B cell (primary cell): ENCODE measurements around the gene SPATA4. TPM values are rescaled to one million over a fixed set of nuclear protein-coding genes. Genes with fewer than 3 reads are reported as not detected.

Experiments
- ATAC-seq: fragments of 200-7000 bp; cut with Tn5 transposase; one replicate; pipeline ENCODE4 v1.10.0; 2021; ENCODE audit warnings: low read depth, mild to moderate bottlenecking, moderate number of reproducible peaks, moderate library complexity
- CTCF ChIA-PET: fragments of 350-600 bp; sonication (Branson Sonifier 250); formaldehyde crosslinking; loops from one replicate; lab custom pipeline; 2021; ENCODE audit warnings: antibody characterized with exemption, inconsistent platforms; lab: Charles Lee
- POLR2A ChIA-PET: fragments of 350-600 bp; sonication (Branson Sonifier 250); formaldehyde crosslinking; loops from one replicate; lab custom pipeline; 2021; ENCODE audit warnings: antibody characterized with exemption; lab: Charles Lee
- DNase-seq: peaks from one replicate; pipeline ENCODE4 v3.0.0; 2013
- H2AFZ ChIP-seq: 2 replicates; pipeline ENCODE4 v1.6.1; 2012; ENCODE audit warnings: mild to moderate bottlenecking, low read depth, low read length; ENCODE audit not compliant: insufficient read depth, poor library complexity, severe bottlenecking
- H3K27ac ChIP-seq, 2 donors: 1 replicate in 1 of 2; 2 replicates in 1 of 2; pipeline ENCODE4 v1.5.1; 2012 to 2013; ENCODE audit warnings: low read length in 2 of 2, mild to moderate bottlenecking in 2 of 2, moderate library complexity in 1 of 2
- H3K27me3 ChIP-seq, 4 experiments: fragments of 200-600 bp in 1 of 4; sonication (generic) in 1 of 4; replicated peaks in 1 of 4; 1 replicate in 2 of 4; 2 replicates in 2 of 4; pipeline versions ENCODE4 v1.6.1 to v1.7.0; 2013 to 2016; ENCODE audit warnings: low read length in 3 of 4, mild to moderate bottlenecking in 2 of 4, mixed read lengths in 1 of 4, moderate library complexity in 1 of 4; ENCODE audit not compliant: insufficient read depth in 4 of 4, control insufficient read depth in 3 of 4; ENCODE audit errors: control extremely low read depth in 1 of 4
- H3K36me3 ChIP-seq, 2 experiments: replicated peaks in 1 of 2; 1 replicate in 1 of 2; 2 replicates in 1 of 2; pipeline versions ENCODE4 v1.6.1 to v1.7.1; 2013; ENCODE audit warnings: low read length in 1 of 2; ENCODE audit not compliant: insufficient read depth in 2 of 2, control insufficient read depth in 1 of 2; ENCODE audit errors: control extremely low read depth in 1 of 2, extremely low read depth in 1 of 2
- H3K4me1 ChIP-seq, 2 donors: fragments of 200-600 bp in 1 of 2; sonication (generic) in 1 of 2; 1 replicate in 1 of 2; 2 replicates in 1 of 2; pipeline versions ENCODE4 v1.5.1 to v1.6.1; 2013 to 2017; ENCODE audit warnings: low read length in 2 of 2; ENCODE audit not compliant: control insufficient read depth in 2 of 2, insufficient read depth in 2 of 2
- H3K4me2 ChIP-seq: replicated peaks from 2 replicates; pipeline ENCODE3; 2012; ENCODE audit warnings: mild to moderate bottlenecking, low read depth, low read length; ENCODE audit not compliant: poor library complexity, severe bottlenecking
- H3K4me3 ChIP-seq, 5 experiments: fragments of 200-600 bp in 1 of 5; sonication (generic) in 1 of 5; 1 replicate in 3 of 5; 2 replicates in 2 of 5; pipeline versions ENCODE4 v1.5.1 to v1.7.0; 2011 to 2016; ENCODE audit warnings: low read length in 4 of 5, mild to moderate bottlenecking in 4 of 5, low read depth in 2 of 5, control low read depth in 1 of 5, moderate library complexity in 1 of 5; ENCODE audit not compliant: insufficient read depth in 1 of 5; ENCODE audit errors: control extremely low read depth in 1 of 5, extremely low read depth in 1 of 5
- H3K79me2 ChIP-seq: fragments of 200-600 bp; sonication (generic); one replicate; pipeline ENCODE4 v1.6.0; 2016; ENCODE audit warnings: low read length; ENCODE audit not compliant: control insufficient read depth, insufficient read depth
- H3K9ac ChIP-seq: fragments of 200-600 bp; sonication (generic); 2 replicates; pipeline ENCODE4 v1.6.1; 2017; ENCODE audit warnings: mild to moderate bottlenecking, low read length, moderate library complexity
- H3K9me3 ChIP-seq, 3 donors: one replicate each; pipeline versions ENCODE4 v1.6.1 to v1.7.1; 2013; ENCODE audit warnings: low read length in 2 of 3; ENCODE audit not compliant: control insufficient read depth in 2 of 3, insufficient read depth in 1 of 3; ENCODE audit errors: control extremely low read depth in 1 of 3
- H4K20me1 ChIP-seq: 2 replicates; pipeline ENCODE4 v1.6.0; 2012; ENCODE audit warnings: mild to moderate bottlenecking, low read length; ENCODE audit not compliant: insufficient read depth, control insufficient read depth, poor library complexity, severe bottlenecking
- H3K27ac Mint-ChIP-seq: one replicate; pipeline ENCODE4 v1.8.0; 2021; ENCODE audit warnings: mixed read lengths
- H3K27me3 Mint-ChIP-seq: one replicate; pipeline ENCODE4 v1.8.0; 2021; ENCODE audit warnings: mixed read lengths
- H3K4me1 Mint-ChIP-seq: one replicate; pipeline ENCODE4 v1.8.0; 2021; ENCODE audit warnings: mixed read lengths
- H3K4me3 Mint-ChIP-seq: one replicate; pipeline ENCODE4 v1.8.0; 2021; ENCODE audit warnings: mixed read lengths
- H3K9me3 Mint-ChIP-seq: one replicate; pipeline ENCODE4 v1.8.0; 2022; ENCODE audit warnings: mixed read lengths; ENCODE audit not compliant: insufficient read depth
- CTCF ChIP-seq: fragments of 200-600 bp; IDR thresholded peaks from one replicate; pipeline ENCODE4 v1.8.0; 2022; ENCODE audit warnings: antibody characterized with exemption, mild to moderate bottlenecking
- EZH2 ChIP-seq: IDR thresholded peaks from 2 replicates; pipeline ENCODE4 v1.6.1; 2012; ENCODE audit warnings: borderline replicate concordance, low read depth, mild to moderate bottlenecking, moderate library complexity, low read length; ENCODE audit not compliant: insufficient read depth, poor library complexity, severe bottlenecking
- WGBS: methylation state at CpG from one replicate; pipeline ENCODE4 v1.1.5; 2013; ENCODE audit warnings: missing lambda C conversion rate; ENCODE audit not compliant: insufficient coverage; 5-methylcytosine and 5-hydroxymethylcytosine counted together
- intact Hi-C: fragments of 100-400 bp; cut with micrococcal nuclease; formaldehyde crosslinking; loops from one replicate; pipeline ENCODE4 v1.10.0; 2022
- polyA plus RNA-seq: library from polyadenylated mRNA; depleted of rRNA; stranded (reverse); fragments of >200 nt; gene quantifications from 2 replicates; pipeline ENCODE4 v1.2.3, GENCODE V29; 2012
- total RNA-seq, 2 donors: library from RNA; stranded (reverse); fragments of 120-200 nt in 1 of 2; gene quantifications; 1 replicate in 1 of 2; 2 replicates in 1 of 2; pipeline versions ENCODE4 v1.2.3 to v1.2.4, GENCODE V29; 2013 to 2022

The SPATA4 gene
- total and polyA plus RNA-seq, 2 donors (not counting 1 experiment from before 2014, with no cell fraction given), result not detected

DNA sequence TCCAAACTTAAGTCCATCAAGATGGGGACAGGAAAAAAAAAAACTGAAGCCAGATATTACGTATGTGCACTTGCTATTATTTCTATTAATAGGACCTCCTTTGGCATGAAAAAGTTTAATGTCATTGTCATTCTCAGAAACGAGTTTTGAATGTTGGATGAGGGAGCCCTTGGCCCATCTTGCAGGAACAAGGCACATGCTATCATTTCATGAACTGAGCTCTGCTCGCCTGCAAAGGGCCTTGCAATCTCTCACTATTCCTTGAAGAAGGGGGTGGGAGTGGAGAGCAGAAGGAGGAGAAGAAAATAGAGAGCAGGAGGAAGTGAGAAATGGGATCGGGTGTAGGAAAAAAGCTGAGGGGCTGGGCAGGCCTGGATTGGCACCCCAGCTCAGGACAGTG is 34.3 kb upstream of the SPATA4 start:
- intact Hi-C loops, result no loop called here
- no peak overlapping the region for H3K27ac ChIP-seq
- WGBS, result 63% methylated on average over 2 of the region's 4 CpGs
- H3K4me2 ChIP-seq, result no peak overlapping the region
- no peak overlapping the region for H3K9ac ChIP-seq
- ATAC-seq, result no peak
- no peak overlapping the region for H3K4me3 ChIP-seq
- no peak for TF ChIP-seq EZH2
- CTCF ChIA-PET, result no interaction called here
- Mint-ChIP-seq H3K4me3 (no peak overlapping the region), H3K4me1 (no peaks in the 10 kb centered on the region), H3K27me3 (peaks cover 31% of the 10 kb centered on the region), H3K9me3 (no peaks in the 10 kb centered on the region), H3K27ac (no peak overlapping the region)
- H2AFZ ChIP-seq, result no peak overlapping the region
- no peaks in the 10 kb centered on the region for H3K4me1 ChIP-seq
- peaks cover 0 to 3% (median 0%) of the 10 kb centered on the region in 4 experiments for H3K27me3 ChIP-seq
- no peaks in the 10 kb centered on the region for H3K79me2 ChIP-seq
- H3K9me3 ChIP-seq, result no peaks in the 10 kb centered on the region
- DNase-seq, result no peak
- POLR2A ChIA-PET, result no interaction called here
- no peaks in the 10 kb centered on the region for H4K20me1 ChIP-seq
- no peaks in the 10 kb centered on the region for H3K36me3 ChIP-seq

- Mint-ChIP-seq H3K9me3 (no peaks in the 10 kb centered on the region), H3K4me3 (no peak overlapping the region), H3K4me1 (no peaks in the 10 kb centered on the region), H3K27ac (no peak overlapping the region), H3K27me3 (peaks cover 28% of the 10 kb centered on the region)
- H3K4me2 ChIP-seq, result no peak overlapping the region
- no peaks in the 10 kb centered on the region for H4K20me1 ChIP-seq
- POLR2A ChIA-PET, result no interaction called here
- CTCF ChIA-PET, result no interaction called here
- ATAC-seq, result no peak
- no peak for TF ChIP-seq CTCF
- no peak for TF ChIP-seq EZH2
- no peak overlapping the region for H2AFZ ChIP-seq
- no peak overlapping the region for H3K9ac ChIP-seq
- H3K36me3 ChIP-seq, result no peaks in the 10 kb centered on the region
- H3K79me2 ChIP-seq, result no peaks in the 10 kb centered on the region
- H3K4me1 ChIP-seq, result no peaks in the 10 kb centered on the region
- no peak overlapping the region for H3K4me3 ChIP-seq
- WGBS, result 77% methylated on average over 5 of the region's 5 CpGs
- intact Hi-C loops, result no loop called here
- H3K27me3 ChIP-seq, result peaks cover 0 to 3% (median 0%) of the 10 kb centered on the region in 4 experiments
- no peak overlapping the region for H3K27ac ChIP-seq
- no peak for DNase-seq
- no peaks in the 10 kb centered on the region for H3K9me3 ChIP-seq
Measured at GRCh38 chr4:176226736-176227135, 31.4 kb upstream of the SPATA4 start.
